ENCODE data around the gene TRMT1.

GRCh38 chr19:13099073-13099999, 17.2 kb downstream of the TRMT1 start:
- TF ChIP-seq CTCF (IDR thresholded peaks at IDR 0.05) (no peak), POLR2A (IDR thresholded peaks at IDR 0.05) (peak; percentile 25 to 35)

Data from uterus (tissue), 2 donors.